Skin epidermis (tissue), 12 donors: ENCODE results near the gene HSPB6.
A peak's percentile ranks its signal among the peaks of the same experiment; 100 is the strongest.

ENCODE experiments used
- H3K27ac ChIP-seq, 21 experiments: fragments of 200-600 bp; sonication (generic) in 11 of 21; one replicate each; pipeline ENCODE4 v1.5.0; 2020; ENCODE audit warnings: mild to moderate bottlenecking in 3 of 21, inconsistent platforms in 2 of 21, moderate library complexity in 2 of 21
- H3K4me3 ChIP-seq, 7 experiments: fragments of 200-600 bp; sonication (generic) in 2 of 7; one replicate each; pipeline ENCODE4 v1.5.0; 2020; ENCODE audit warnings: inconsistent platforms in 2 of 7, mild to moderate bottlenecking in 2 of 7, moderate library complexity in 1 of 7

The HSPB6 gene

DNA sequence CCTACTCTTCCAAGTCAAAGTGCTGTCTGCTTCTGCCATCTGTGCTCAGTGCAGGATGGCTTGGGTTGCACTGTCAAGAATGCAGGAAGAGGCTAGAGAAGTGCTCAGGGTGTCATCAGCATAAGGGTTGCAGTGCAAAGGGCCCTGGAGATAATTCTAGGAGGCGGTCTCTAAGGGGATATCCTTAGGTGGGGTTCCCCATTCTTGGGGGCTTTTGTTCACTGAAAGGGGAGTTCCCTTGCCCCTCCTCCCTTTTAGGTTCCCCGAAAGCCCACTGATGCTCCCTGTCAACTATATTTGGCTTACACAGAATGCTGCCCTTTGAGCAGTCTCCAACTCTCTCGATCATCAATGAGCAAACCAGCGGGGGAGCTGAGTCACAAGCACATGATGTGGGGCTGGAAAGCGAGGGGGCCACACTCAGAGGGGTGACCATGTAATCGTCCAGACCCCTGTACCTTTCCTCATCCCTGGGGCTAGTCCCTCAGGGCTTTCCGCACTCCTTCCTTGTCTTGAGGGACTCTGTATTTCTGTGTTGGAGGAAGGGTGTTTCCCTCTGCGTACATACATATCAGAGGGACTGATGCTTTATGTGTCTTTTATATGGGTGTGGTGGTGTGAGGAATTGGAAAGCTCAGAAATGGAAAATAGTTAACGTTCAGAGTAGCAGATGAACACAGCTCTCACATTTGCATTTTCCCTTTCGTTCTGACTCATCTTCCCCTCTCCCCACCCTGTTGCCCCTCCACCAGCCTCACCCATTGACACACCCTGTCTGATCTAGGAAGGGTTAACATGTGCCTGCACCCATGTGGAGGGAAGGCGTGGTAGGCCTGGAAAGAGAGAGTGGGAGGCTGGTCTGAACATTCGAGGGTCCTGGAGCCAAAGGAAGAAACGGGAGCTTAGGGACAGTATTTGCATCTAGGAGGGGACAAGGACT, 45.8 kb downstream of the HSPB6 start:
- H3K27ac ChIP-seq = peak overlapping the region in 8 of 21 experiments; percentile 4 to 78 (median 52)
- no peak overlapping the region for H3K4me3 ChIP-seq

DNA sequence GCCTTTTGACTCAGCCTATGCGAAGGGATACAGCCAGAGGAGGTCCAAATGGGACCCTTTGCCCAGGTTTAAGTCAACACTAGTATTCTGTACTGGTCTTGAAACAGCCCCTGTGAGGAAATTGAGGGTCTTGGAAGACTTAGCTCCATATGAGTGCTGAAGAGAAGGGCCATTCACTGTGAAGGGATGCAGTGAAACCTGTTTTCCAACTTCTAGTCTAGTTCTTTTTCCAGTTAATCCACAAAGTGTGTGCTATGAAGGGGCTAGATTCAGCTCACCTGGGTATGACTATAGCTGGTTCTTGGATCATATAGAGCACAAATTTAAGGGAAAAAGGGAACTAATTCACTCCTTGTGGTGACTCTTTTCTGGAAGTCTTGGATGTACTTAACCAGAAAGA, 48.4 kb downstream of the HSPB6 start:
- no peak overlapping the region for H3K4me3 ChIP-seq

More for the DNA sequence above, 48.4 kb downstream of the HSPB6 start:
- H3K27ac ChIP-seq = no peak overlapping the region
